GM21367 (cell line): Measurements from ENCODE around the gene ADAMTS19.
"Not testable (repeated sequence)": the region's sequence is repeated elsewhere in the genome, so short reads cannot be mapped to it uniquely, and the experiment has no call there.

Experiments used
- ATAC-seq: cut with Tn5 transposase; IDR thresholded peaks from one replicate; pipeline ENCODE4 v1.9.1; 2021; ENCODE audit not compliant: unreplicated experiment

The ADAMTS19 gene

GRCh38 chr5:129572060-129572459 lies 112.0 kb downstream of the ADAMTS19 start:
- ATAC-seq = no peak

DNA sequence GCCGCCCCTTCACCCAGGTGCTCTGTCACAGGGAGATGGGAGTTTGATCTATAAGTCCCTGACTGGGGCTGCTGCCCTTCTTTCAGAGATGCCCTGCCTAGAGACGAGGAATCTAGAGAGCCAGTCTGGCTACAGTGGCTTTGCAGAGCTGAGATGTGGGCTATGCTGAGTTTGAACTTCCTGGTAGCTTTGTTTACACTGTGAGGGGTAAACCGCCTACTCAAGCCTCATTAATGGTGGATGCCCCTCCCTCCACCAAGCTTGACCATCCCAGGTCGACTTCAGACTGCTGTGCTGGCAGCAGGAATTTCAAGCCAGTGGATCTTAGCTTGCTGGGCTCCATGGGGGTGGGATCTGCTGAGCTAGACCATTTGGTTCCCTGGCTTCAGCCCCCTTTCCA lies 124.4 kb downstream of the ADAMTS19 start:
- ATAC-seq = not testable (repeated sequence)

GRCh38 chr5:129591508-129592160 lies 131.5 kb downstream of the ADAMTS19 start:
- ATAC-seq = no peak

- ATAC-seq = no peak
Measured at GRCh38 chr5:129593525-129593924, 133.4 kb downstream of the ADAMTS19 start.

- ATAC-seq = no peak
Measured at GRCh38 chr5:129601576-129601975, 141.5 kb downstream of the ADAMTS19 start.

- ATAC-seq = no peak
Measured at GRCh38 chr5:129608350-129608749, 148.3 kb downstream of the ADAMTS19 start.

DNA sequence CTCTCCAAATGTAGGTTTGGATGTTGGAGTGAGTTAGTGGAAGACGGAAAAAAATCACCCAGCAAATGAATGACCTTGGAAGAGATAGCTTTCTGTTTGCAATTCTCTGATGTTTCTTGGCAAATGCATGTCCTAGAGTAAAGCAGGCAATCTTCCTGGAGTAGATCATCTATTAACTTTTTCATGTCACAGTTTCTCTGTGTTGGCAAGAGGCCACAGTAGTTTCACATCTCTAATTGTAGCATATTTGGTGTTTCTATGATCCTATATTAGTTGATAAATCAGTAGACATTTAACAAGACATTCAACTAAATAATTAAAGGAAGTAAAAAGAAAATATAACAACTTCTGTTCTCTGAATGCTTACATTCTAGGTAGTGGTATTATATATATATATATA lies 149.6 kb downstream of the ADAMTS19 start:
- ATAC-seq = no peak

GRCh38 chr5:129616517-129616916 lies 156.4 kb downstream of the ADAMTS19 start:
- no peak for ATAC-seq

DNA sequence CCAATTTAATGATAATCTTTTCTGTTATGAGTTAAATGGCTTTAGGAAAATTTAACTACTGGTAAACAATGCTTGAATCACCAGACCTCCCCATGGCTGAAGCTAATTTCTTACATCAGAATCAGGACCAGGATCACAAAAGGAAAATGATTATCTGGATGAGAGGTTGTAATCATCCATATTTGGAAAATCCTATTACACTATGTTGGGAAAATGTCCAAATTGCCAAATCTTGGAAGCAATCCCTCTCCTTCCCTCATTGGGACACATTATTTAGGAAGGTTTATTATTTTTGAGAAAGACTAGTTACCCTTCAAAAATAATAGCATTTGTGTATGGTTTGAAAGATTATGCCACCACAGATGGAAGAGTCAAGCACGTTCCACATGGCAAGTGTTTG lies 157.1 kb downstream of the ADAMTS19 start:
- ATAC-seq = no peak

DNA sequence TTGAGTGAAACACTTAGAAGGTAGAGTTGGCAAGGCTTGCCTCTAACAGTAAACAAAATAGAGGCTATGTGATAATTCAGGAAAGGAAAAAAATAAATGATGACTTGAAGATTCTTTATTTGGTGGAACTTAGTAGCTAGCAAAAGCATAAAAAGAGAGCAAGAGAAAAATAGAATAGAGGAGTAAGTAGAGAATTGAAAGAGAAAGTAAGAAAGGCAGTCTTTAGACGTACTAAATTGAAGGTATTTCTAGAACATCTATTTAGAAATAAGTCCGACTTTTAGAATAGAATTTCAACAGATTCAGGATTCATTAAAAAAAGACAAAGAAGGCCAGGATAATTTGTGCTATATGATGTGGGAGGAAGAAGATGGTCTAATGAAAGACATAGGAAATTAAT lies 159.7 kb downstream of the ADAMTS19 start:
- no peak for ATAC-seq

DNA sequence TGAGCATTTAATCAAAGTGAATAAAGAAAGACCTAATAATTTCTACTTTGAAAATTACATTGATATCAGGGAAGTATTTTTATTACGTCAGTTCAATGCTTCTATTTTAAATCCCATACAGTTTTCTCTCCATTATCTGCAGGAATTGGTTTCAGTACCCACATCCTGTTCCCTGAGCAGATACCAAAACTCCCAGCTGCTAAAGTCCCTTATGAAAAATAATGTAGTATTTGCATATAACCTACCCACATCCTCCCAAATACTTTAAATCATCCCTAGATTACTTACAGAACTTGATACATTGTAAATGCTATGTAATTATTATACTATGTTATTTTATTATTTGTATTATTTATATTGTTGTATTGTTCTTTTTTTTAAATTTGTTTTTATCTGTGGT lies 162.4 kb downstream of the ADAMTS19 start:
- no peak for ATAC-seq

DNA sequence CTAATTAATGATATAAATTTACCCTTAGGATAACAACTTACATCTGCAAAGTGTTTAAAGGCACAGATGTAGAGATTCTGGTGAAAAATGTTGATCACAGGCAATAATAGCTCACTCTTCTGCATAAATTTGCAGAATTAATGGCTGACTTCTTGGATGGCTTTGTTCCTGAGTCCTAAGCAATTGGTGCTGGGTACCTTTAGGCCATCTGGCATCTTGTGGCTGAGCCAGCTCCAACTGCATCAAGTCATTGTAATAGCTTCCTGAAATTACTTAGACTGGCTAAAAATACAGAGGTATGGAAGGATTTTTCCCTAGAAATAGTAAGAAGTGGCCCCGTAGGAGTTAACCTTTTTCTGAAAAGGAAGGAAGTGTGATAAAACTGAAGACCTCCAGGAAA lies 169.5 kb downstream of the ADAMTS19 start:
- ATAC-seq = no peak

DNA sequence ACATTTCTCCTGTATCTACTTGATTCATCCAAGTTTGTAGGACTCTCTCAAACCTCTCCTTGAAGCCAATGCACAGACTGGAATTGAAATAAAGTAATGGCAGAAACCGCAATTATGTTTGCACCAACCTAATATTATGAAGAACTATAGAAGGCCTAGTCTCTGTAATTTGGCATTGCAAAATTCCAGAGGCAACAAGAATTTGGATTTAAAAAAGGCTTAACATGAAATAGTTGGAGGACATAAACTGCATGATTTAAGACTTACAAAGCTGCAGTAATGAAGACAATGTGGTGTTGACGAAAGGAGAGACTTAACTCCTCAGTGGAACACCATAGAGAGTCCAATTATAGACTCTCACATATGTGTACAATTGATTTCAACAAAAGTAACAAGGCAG lies 170.0 kb downstream of the ADAMTS19 start:
- ATAC-seq = no peak

DNA sequence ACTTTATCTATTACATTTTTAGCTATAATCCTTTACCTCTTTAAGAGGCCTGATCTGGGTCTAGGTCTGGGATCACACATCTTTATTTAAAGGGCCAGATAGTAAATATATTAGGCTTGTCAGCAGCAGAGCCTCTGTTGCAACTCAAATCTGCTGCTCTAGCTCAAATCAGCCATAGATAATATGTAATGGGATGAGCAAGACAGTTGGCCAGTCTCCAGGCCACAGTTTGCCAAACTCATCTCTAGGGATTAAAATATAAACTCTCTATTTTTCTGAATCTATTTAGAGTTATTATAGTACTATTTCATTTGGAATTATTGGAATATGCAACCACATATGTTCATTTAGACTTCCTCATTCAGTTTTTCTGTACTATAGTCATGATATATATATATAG lies 171.9 kb downstream of the ADAMTS19 start:
- ATAC-seq = no peak

DNA sequence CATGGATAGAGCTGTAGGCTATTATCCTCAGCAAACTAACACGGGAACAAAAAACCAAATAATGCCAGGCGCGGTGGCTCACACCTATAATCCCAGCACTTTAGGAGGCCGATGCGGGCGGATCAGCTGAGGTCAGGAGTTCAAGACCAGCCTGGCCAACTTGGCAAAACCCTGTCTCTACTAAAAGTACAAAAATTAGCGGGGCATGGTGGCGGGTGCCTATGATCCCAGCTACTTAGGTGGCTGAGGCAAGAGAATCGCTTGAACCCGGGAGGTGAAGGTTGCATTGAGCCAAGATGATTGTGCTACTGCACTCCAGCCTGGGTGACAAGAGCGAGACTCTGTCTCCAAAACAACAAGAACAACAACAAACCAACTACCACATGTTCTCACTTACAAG lies 177.4 kb downstream of the ADAMTS19 start:
- not testable (repeated sequence) for ATAC-seq

DNA sequence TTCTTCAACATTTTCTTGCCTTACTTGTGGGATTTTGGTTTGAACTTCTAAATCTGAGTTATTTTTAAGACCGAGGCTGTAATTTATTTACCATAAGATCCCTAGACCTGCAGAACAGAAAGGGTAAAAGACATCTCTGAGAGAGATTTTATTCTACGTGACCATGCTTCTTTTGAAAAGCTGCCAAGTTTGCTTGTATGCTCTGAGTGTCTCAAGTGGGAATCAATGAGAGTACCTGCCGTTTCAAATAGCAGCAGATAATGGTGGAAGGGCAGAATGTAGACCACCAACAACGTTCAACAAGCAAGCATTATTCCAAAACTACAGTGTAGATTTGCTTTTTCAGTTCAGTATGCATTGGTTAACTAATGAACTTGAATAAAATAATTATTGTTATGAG lies 179.2 kb downstream of the ADAMTS19 start:
- ATAC-seq = no peak

DNA sequence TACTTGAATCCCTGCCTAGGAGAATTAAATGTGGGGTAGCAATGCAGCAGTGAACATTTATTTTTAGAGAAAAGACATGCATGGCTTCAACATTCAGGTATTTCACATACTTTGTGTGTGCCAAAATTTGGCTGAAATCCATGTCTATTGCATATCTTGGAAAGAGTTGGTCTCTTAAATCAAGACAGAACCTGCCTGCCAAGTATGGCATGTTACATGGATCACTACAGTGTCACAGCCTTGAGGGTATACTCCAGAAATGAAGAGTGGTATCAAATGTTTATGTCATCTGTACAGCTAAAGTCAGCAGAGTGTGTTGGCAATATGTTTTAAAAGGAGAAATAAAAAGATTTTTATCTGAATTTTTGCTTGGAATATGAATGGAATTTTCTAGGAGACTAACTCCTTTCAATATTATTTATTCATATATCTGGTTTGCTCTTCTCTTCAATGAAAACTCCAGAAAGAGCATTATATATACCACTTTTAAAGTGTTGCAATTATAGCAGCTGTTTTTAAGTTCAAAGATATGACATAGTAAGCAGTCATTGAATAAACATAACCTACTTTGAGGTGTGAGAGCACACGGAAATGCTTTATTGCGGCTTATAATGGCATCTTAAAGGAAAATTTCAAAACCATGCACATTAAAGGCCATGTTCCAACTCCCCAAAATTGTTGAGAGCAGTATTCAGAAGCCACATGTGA lies 192.4 kb downstream of the ADAMTS19 start:
- ATAC-seq = no peak

- ATAC-seq = no peak
Measured at GRCh38 chr5:129653057-129653375, 192.9 kb downstream of the ADAMTS19 start.

- no peak for ATAC-seq
Measured at GRCh38 chr5:129653442-129653841, 193.3 kb downstream of the ADAMTS19 start.

DNA sequence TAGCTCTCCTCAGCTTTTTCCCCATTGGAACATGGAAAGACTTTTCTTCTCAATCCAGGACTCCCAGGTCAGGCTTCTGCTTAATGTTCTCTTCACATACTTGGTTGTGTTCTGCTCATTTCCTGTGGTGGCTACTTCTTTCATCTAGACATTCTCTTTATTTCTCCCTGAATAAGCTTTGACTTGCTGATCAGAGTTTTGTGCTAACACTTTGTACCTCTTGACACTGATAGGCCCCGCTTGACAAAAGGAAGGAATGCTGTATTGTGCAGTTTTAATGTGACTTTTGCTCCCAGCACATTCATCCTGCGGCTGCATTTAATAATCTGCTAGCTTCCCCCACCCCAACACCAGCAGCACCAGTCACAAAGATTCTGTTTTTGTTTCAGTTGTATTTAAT lies 196.9 kb downstream of the ADAMTS19 start:
- no peak for ATAC-seq

DNA sequence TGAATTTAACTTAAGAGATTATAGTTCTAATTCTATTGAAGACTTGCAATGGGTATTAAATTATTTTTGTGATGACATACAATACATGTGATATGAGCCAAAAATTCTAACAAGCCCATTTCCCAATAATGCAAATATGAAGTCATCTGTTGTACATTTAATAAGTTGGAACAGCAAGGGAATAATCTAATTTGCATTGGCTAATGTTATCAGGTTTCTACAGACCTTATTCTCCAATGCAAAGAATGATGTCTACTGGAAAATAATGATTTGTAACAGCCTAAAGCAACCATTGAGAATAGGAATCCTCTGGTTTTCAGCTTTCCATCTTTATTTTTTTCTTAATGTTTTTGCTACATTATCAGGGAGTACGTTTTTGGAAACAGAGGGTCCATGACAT lies 198.7 kb downstream of the ADAMTS19 start:
- no peak for ATAC-seq

GRCh38 chr5:129661366-129662035 lies 201.4 kb downstream of the ADAMTS19 start:
- no peak for ATAC-seq
